SK-N-SH (cell line): ENCODE measurements around the gene SCYL1.

Experiments
- CHD2 ChIP-seq: fragments of 150-350 bp; IDR thresholded peaks from 2 replicates; pipeline ENCODE4 v1.6.1; 2018; ENCODE audit warnings: low read length; ENCODE audit not compliant: partially characterized antibody
- EZH2phosphoT487 ChIP-seq: fragments of 200-600 bp; sonication (generic); IDR thresholded peaks from 2 replicates; pipeline ENCODE4 v1.6.1; 2017; ENCODE audit warnings: low read depth, mixed run types, mild to moderate bottlenecking, antibody characterized with exemption, moderate library complexity, borderline replicate concordance
- MAX ChIP-seq: IDR thresholded peaks from 2 replicates; pipeline ENCODE4 v1.4.0; 2012; ENCODE audit warnings: low read depth
- MEF2A ChIP-seq: IDR thresholded peaks from 2 replicates; pipeline ENCODE4 v1.4.0; 2012; ENCODE audit warnings: low read depth, borderline replicate concordance
- NFIC ChIP-seq: IDR thresholded peaks from 2 replicates; pipeline ENCODE4 v1.4.0; 2012; ENCODE audit warnings: borderline replicate concordance
- RAD21 ChIP-seq: IDR thresholded peaks from 2 replicates; pipeline ENCODE4 v1.6.1; 2012; ENCODE audit warnings: mild to moderate bottlenecking, low read length
- RXRA ChIP-seq: IDR thresholded peaks from 2 replicates; pipeline ENCODE4 v1.4.0; 2012; ENCODE audit warnings: low read depth, mild to moderate bottlenecking, borderline replicate concordance
- TAF1 ChIP-seq: IDR thresholded peaks from 2 replicates; pipeline ENCODE4 v1.6.1; 2012; ENCODE audit warnings: low read depth, mild to moderate bottlenecking, low read length, moderate library complexity, borderline replicate concordance
- ZBTB33 ChIP-seq: IDR thresholded peaks from 2 replicates; pipeline ENCODE4 v1.4.0; 2012; ENCODE audit warnings: low read depth, borderline replicate concordance
- TF ChIP-seq, protein P1 (sequence below): fragments of 200-600 bp; sonication (generic); IDR thresholded peaks from 2 replicates; pipeline ENCODE4 v1.6.1; 2017; ENCODE audit warnings: antibody characterized with exemption, mild to moderate bottlenecking, moderate library complexity
- TF ChIP-seq, protein P2 (sequence below): fragments of 150-350 bp; IDR thresholded peaks from 2 replicates; pipeline ENCODE4 v1.6.1; 2017; ENCODE audit warnings: antibody characterized with exemption, low read length, low read depth, borderline replicate concordance
- TF ChIP-seq, protein P3 (sequence below): IDR thresholded peaks from 2 replicates; pipeline ENCODE4 v1.6.1; 2012; ENCODE audit warnings: mild to moderate bottlenecking, low read depth, low read length, moderate library complexity

GRCh38 chr11:65488273-65489034 is 36.4 kb upstream of the SCYL1 start:
- no peak for TF ChIP-seq NFIC
- TF ChIP-seq, protein P1, sequence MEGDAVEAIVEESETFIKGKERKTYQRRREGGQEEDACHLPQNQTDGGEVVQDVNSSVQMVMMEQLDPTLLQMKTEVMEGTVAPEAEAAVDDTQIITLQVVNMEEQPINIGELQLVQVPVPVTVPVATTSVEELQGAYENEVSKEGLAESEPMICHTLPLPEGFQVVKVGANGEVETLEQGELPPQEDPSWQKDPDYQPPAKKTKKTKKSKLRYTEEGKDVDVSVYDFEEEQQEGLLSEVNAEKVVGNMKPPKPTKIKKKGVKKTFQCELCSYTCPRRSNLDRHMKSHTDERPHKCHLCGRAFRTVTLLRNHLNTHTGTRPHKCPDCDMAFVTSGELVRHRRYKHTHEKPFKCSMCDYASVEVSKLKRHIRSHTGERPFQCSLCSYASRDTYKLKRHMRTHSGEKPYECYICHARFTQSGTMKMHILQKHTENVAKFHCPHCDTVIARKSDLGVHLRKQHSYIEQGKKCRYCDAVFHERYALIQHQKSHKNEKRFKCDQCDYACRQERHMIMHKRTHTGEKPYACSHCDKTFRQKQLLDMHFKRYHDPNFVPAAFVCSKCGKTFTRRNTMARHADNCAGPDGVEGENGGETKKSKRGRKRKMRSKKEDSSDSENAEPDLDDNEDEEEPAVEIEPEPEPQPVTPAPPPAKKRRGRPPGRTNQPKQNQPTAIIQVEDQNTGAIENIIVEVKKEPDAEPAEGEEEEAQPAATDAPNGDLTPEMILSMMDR, result no peak
- no peak for TF ChIP-seq TAF1
- no peak for TF ChIP-seq MAX
- no peak for TF ChIP-seq CHD2
- no peak for TF ChIP-seq MEF2A
- no peak for TF ChIP-seq RAD21
- TF ChIP-seq, protein P2, sequence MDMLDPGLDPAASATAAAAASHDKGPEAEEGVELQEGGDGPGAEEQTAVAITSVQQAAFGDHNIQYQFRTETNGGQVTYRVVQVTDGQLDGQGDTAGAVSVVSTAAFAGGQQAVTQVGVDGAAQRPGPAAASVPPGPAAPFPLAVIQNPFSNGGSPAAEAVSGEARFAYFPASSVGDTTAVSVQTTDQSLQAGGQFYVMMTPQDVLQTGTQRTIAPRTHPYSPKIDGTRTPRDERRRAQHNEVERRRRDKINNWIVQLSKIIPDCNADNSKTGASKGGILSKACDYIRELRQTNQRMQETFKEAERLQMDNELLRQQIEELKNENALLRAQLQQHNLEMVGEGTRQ, result no peak
- TF ChIP-seq EZH2phosphoT487, result no peak
- TF ChIP-seq, protein P3, sequence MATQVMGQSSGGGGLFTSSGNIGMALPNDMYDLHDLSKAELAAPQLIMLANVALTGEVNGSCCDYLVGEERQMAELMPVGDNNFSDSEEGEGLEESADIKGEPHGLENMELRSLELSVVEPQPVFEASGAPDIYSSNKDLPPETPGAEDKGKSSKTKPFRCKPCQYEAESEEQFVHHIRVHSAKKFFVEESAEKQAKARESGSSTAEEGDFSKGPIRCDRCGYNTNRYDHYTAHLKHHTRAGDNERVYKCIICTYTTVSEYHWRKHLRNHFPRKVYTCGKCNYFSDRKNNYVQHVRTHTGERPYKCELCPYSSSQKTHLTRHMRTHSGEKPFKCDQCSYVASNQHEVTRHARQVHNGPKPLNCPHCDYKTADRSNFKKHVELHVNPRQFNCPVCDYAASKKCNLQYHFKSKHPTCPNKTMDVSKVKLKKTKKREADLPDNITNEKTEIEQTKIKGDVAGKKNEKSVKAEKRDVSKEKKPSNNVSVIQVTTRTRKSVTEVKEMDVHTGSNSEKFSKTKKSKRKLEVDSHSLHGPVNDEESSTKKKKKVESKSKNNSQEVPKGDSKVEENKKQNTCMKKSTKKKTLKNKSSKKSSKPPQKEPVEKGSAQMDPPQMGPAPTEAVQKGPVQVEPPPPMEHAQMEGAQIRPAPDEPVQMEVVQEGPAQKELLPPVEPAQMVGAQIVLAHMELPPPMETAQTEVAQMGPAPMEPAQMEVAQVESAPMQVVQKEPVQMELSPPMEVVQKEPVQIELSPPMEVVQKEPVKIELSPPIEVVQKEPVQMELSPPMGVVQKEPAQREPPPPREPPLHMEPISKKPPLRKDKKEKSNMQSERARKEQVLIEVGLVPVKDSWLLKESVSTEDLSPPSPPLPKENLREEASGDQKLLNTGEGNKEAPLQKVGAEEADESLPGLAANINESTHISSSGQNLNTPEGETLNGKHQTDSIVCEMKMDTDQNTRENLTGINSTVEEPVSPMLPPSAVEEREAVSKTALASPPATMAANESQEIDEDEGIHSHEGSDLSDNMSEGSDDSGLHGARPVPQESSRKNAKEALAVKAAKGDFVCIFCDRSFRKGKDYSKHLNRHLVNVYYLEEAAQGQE, result no peak
- TF ChIP-seq RXRA, result no peak
- no peak for TF ChIP-seq ZBTB33
